Uterus (tissue), 2 donors: ENCODE measurements around the gene SPANXN2.

Experiments
- POLR2A ChIP-seq, 2 donors: fragments of 450-650 bp; IDR thresholded peaks; one replicate each; pipeline ENCODE4 v1.6.1; 2016; ENCODE audit warnings: antibody characterized with exemption in 2 of 2, mild to moderate bottlenecking in 1 of 2, moderate library complexity in 1 of 2
- TF ChIP-seq, protein P1 (sequence below), 4 experiments: fragments of 200-600 bp in 2 of 4; fragments of 450-650 bp in 2 of 4; sonication (generic) in 2 of 4; IDR thresholded peaks; one replicate each; pipeline ENCODE4 v1.5.1; 2016 to 2019; ENCODE audit warnings: antibody characterized with exemption in 4 of 4, mild to moderate bottlenecking in 2 of 4, moderate library complexity in 1 of 4

DNA sequence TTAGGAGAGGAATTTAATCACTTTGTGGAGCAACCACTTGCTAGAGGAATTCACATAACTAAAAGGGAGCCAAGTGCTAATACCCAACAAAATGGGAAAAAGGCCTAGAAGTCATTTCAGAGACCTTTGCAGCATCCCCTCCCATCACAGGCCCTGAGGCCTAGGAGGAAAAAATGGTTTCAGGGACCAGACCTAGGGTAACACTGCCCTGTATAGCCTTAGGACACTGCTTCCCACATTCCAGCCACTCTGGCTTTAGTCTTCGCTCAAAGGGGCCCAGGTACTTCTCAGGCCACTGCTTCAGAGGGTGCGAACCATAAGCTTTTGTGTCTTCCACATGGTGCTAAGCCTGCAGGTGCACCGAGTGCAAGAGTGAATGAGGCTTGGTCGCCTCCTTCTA is 19.1 kb downstream of the SPANXN2 start:
- TF ChIP-seq, protein P1, sequence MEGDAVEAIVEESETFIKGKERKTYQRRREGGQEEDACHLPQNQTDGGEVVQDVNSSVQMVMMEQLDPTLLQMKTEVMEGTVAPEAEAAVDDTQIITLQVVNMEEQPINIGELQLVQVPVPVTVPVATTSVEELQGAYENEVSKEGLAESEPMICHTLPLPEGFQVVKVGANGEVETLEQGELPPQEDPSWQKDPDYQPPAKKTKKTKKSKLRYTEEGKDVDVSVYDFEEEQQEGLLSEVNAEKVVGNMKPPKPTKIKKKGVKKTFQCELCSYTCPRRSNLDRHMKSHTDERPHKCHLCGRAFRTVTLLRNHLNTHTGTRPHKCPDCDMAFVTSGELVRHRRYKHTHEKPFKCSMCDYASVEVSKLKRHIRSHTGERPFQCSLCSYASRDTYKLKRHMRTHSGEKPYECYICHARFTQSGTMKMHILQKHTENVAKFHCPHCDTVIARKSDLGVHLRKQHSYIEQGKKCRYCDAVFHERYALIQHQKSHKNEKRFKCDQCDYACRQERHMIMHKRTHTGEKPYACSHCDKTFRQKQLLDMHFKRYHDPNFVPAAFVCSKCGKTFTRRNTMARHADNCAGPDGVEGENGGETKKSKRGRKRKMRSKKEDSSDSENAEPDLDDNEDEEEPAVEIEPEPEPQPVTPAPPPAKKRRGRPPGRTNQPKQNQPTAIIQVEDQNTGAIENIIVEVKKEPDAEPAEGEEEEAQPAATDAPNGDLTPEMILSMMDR (IDR thresholded peaks at IDR 0.05): no peak
- TF ChIP-seq POLR2A (IDR thresholded peaks at IDR 0.05): no peak
